VCaP (cell line): ENCODE results near the gene PLCB4.

Experiments used
- H3K27ac ChIP-seq: fragments of 450-650 bp; 2 replicates; pipeline ENCODE4 v1.5.1; 2017
- CTCF ChIP-seq: fragments of 450-650 bp; conservative IDR thresholded peaks from 2 replicates; pipeline ENCODE4 v1.5.1; 2017; ENCODE audit warnings: mild to moderate bottlenecking, moderate library complexity

The PLCB4 gene

GRCh38 chr20:9160757-9161156 lies 91.9 kb downstream of the PLCB4 start:
- TF ChIP-seq CTCF: no peak
- peak overlapping the region; percentile 60 for H3K27ac ChIP-seq

GRCh38 chr20:9161311-9161710 lies 92.4 kb downstream of the PLCB4 start:
- H3K27ac ChIP-seq: peak overlapping the region; percentile 60
- TF ChIP-seq CTCF: no peak

- no peak for TF ChIP-seq CTCF
These were observed 94.4 kb downstream of the PLCB4 start for GRCh38 chr20:9163251-9163650.

GRCh38 chr20:9163995-9164394 lies 95.1 kb downstream of the PLCB4 start:
- no peak overlapping the region for H3K27ac ChIP-seq
- TF ChIP-seq CTCF: no peak

More at GRCh38 chr20:9163251-9163650, 94.4 kb downstream of the PLCB4 start:
- H3K27ac ChIP-seq: no peak overlapping the region

- no peak overlapping the region for H3K27ac ChIP-seq
- no peak for TF ChIP-seq CTCF
These were observed 96.4 kb downstream of the PLCB4 start for GRCh38 chr20:9165261-9165660.

- no peak overlapping the region for H3K27ac ChIP-seq
These were observed 97.4 kb downstream of the PLCB4 start for GRCh38 chr20:9166153-9166780.

GRCh38 chr20:9169409-9169808 lies 100.5 kb downstream of the PLCB4 start:
- no peak overlapping the region for H3K27ac ChIP-seq
- no peak for TF ChIP-seq CTCF

More at GRCh38 chr20:9166153-9166780, 97.4 kb downstream of the PLCB4 start:
- no peak for TF ChIP-seq CTCF
